PC-3 (cell line): ENCODE measurements around the gene SKA2.

ENCODE experiments used
- EZH2 ChIP-seq: fragments of 300-600 bp; sonication (generic); IDR thresholded peaks from one replicate; pipeline ENCODE4 v1.6.1; 2017; ENCODE audit warnings: antibody characterized with exemption, mild to moderate bottlenecking, low read length; ENCODE audit not compliant: unreplicated experiment
- TF ChIP-seq, protein P1 (sequence below): fragments of 300-600 bp; sonication (generic); conservative IDR thresholded peaks from 2 replicates; pipeline ENCODE4 v1.5.1; 2017; ENCODE audit warnings: antibody characterized with exemption, low read depth, mild to moderate bottlenecking, low read length

DNA sequence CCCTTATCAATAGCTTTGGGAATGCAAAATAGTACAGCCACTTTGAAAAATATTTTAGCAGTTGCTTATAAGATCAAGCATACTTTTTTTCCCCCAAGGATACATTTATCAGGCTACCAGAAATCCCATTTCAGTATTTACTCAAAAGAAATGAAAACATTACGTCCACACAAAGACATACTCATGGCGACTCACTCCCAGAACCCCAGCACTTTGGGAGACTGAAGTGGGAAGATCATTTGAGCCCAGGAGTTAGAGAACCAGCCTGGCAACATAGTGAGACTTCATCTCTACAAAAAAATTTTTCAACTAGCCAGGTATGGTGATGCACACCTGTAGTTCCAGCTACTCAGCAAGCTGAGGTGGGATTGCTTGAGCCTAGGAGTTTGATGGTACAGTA is 5.9 kb downstream of the SKA2 start:
- TF ChIP-seq, protein P1, sequence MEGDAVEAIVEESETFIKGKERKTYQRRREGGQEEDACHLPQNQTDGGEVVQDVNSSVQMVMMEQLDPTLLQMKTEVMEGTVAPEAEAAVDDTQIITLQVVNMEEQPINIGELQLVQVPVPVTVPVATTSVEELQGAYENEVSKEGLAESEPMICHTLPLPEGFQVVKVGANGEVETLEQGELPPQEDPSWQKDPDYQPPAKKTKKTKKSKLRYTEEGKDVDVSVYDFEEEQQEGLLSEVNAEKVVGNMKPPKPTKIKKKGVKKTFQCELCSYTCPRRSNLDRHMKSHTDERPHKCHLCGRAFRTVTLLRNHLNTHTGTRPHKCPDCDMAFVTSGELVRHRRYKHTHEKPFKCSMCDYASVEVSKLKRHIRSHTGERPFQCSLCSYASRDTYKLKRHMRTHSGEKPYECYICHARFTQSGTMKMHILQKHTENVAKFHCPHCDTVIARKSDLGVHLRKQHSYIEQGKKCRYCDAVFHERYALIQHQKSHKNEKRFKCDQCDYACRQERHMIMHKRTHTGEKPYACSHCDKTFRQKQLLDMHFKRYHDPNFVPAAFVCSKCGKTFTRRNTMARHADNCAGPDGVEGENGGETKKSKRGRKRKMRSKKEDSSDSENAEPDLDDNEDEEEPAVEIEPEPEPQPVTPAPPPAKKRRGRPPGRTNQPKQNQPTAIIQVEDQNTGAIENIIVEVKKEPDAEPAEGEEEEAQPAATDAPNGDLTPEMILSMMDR: no peak
- TF ChIP-seq EZH2: no peak
